ENCODE measurements around the gene SOD1.
"Not testable (repeated sequence)": the region's sequence is repeated elsewhere in the genome, so short reads cannot be mapped to it uniquely, and the experiment has no call there.

SOD1 gene

DNA sequence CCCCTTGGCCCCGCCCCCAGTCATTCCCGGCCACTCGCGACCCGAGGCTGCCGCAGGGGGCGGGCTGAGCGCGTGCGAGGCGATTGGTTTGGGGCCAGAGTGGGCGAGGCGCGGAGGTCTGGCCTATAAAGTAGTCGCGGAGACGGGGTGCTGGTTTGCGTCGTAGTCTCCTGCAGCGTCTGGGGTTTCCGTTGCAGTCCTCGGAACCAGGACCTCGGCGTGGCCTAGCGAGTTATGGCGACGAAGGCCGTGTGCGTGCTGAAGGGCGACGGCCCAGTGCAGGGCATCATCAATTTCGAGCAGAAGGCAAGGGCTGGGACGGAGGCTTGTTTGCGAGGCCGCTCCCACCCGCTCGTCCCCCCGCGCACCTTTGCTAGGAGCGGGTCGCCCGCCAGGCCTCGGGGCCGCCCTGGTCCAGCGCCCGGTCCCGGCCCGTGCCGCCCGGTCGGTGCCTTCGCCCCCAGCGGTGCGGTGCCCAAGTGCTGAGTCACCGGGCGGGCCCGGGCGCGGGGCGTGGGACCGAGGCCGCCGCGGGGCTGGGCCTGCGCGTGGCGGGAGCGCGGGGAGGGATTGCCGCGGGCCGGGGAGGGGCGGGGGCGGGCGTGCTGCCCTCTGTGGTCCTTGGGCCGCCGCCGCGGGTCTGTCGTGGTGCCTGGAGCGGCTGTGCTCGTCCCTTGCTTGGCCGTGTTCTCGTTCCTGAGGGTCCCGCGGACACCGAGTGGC, at the start of gene SOD1:
Gene SOD1, plus strand, starts transcription at position 158 of the 723 bp plus-strand sequence. Its CDS starts 77 bp downstream, at position 235.
- DNase-seq (ENCODE audit: low read depth), result peak; percentile 94

GRCh38 chr21:31611445-31611844, 48.0 kb upstream of the SOD1 start:
- no peak for DNase-seq (ENCODE audit: low read depth)

DNA sequence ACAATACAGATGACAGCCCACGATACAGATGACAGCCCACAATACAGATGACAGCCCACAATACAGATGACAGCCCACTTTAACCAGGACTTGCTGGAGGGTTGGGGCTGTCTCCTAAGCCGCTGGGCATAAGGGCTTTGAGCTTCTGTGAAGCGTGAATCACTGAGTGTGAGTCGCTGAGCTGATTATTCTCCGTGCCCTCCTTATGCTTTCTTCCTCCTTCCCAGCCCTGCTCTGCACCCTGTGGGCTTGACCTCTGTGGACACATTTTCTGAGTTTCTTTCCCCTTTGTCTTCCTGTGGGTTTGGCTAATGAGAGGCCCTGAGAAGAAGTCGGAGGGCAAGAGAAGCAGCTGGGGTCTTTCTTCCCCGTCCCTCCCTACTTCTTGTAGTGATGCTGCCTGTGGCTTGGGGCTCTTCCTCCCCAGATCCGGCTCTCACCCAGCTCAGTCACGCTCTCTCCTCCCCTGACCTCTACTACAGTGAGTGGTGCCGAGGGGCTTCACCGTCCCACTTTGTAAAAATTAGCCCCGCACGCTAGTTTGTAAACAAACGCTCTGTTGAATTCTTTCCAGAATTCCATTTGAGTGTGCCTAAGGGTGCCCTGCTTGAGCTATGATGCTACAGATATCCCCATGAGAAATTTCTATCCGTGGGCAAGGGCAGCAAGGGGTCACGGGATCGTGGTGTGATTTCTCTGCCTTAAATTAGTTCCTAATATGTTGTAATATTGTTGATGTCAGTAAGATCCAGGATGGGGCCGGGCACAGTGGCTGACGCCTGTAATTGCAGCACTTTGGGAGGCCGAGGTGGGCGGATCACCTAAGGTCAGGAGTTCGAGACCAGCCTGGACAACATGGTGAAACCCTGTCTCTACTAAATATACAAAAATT, 46.4 kb upstream of the SOD1 start:
- no peak for DNase-seq (ENCODE audit: low read depth)

- DNase-seq (ENCODE audit: low read depth), result no peak
Measured at GRCh38 chr21:31614705-31615104, 44.8 kb upstream of the SOD1 start.

DNA sequence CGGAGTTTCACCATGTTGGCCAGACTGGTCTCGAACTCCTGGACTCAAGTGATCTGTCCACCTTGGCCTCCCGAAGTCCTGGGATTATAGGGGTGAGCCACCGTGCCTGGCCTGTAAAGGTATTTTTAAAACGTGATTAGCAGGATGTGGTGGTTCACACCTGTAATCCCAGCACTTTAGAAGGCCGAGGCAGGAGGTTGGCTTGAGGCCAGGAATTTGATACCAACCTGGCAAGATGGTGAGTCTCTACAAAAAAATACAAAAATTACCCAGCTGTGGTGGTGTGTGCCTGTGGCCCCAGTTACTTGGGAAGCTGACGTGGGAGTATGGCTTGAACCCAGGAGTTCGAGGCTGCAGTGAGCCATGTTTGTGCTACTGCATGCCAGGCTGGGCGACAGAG, 43.3 kb upstream of the SOD1 start:
- DNase-seq (ENCODE audit: low read depth), result no peak

DNA sequence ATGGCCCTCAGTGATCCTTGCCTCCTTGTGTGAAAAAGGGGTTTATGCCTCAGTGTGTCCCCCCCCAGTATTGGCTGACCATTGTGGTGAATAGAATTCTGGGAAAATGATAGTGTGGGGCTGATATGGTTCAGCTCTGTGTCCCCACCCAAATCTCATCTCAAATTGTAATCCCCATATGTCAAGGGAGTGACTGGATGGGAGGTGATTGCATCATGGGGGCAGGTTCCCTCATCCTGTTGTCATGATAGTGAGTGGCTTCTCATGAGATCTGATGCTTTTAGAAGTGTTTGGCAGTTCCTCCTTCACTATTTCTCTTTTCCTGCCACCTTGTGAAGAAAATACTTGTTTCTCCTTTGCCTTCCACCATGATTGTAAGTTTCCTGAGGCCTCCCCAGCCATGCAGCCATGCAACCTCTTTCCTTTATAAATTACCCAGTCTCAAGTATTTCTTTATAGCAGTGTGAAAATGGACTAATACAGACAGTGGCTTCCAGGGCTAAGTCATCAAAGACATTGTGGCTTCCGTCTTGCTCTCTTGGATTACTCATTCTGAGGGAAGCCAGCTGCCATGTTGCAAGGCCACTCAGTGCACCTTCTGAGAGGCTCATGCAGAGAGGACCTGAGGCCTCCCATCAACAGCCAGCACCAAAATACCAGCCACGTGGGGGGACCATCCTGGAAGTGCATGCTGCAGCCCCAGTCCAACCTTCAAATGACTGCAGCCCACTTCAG, 40.6 kb upstream of the SOD1 start:
- DNase-seq (ENCODE audit: low read depth), result no peak

- no peak for DNase-seq (ENCODE audit: low read depth)
Measured at GRCh38 chr21:31622397-31622796, 37.1 kb upstream of the SOD1 start.

DNA sequence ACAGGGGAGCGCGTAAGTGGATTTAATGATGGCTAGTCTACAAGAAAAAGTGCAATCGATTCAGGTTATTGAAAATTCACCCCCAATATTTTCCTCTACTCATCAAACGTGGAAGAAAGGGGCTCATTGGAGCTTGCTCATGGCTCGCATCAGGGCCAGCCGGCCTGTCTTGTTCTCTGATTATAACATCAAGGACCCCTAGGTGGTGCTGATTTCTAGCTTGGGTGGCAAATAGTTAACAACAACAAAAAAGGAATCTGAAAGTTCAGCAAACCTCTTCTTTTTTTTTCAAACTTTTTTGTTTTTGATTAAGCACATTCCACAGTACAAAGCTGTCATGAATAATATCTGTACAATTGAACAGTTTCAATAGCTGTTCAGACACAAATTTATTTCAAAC, 35.8 kb upstream of the SOD1 start:
- no peak for DNase-seq (ENCODE audit: low read depth)

GRCh38 chr21:31624181-31624580, 35.3 kb upstream of the SOD1 start:
- no peak for DNase-seq (ENCODE audit: low read depth)

GRCh38 chr21:31624961-31625491, 34.5 kb upstream of the SOD1 start:
- DNase-seq (ENCODE audit: low read depth), result no peak

- DNase-seq (ENCODE audit: low read depth), result no peak
Measured at GRCh38 chr21:31629972-31630711, 29.4 kb upstream of the SOD1 start.

GRCh38 chr21:31631881-31632280, 27.6 kb upstream of the SOD1 start:
- DNase-seq (ENCODE audit: low read depth), result not testable (repeated sequence)

DNA sequence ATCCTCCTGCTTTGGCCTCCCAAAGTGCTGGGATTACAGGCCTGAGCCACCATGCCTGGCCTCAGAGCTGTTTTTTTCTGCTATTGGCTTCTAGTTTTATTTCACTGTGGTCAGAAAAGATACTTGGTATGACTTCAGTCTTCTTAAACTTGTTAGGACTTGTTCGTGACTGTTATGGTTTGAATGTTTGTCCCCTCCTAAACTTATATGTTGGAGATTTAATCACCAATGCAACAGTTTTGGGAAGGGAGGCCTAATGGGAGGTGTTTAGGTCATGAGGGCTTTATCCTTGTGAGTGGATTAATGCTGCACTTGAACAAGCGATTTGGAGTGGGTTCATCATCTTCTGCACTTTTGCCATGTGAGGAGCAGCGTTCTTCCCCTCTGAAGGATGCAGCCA, 24.5 kb upstream of the SOD1 start:
- no peak for DNase-seq (ENCODE audit: low read depth)

DNA sequence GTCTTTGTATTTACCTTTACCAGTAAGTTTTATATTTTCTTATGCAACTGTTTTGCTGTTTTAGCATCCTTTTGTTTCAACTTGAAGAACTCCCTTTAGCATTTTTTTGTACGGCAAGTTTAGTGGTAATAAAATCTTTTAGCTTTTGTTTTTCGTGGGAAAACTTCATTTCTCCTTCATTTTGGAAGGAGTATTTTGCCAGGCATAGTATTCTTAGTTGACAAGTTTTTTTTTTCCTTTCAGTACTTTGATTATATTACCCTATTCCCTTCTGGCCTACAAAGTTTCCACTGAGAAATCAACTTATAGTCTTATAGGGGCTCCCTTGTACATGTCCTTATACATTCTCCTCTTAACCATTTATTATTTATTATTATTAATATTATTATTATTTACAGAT, 22.6 kb upstream of the SOD1 start:
- DNase-seq (ENCODE audit: low read depth), result no peak

GRCh38 chr21:31641416-31641922, 18.0 kb upstream of the SOD1 start:
- no peak for DNase-seq (ENCODE audit: low read depth)

- no peak for DNase-seq (ENCODE audit: low read depth)
Measured at GRCh38 chr21:31644643-31645042, 14.8 kb upstream of the SOD1 start.

- DNase-seq (ENCODE audit: low read depth), result no peak
Measured at GRCh38 chr21:31647650-31648049, 11.8 kb upstream of the SOD1 start.

- DNase-seq (ENCODE audit: low read depth), result no peak
Measured at GRCh38 chr21:31650930-31651329, 8.6 kb upstream of the SOD1 start.

DNA sequence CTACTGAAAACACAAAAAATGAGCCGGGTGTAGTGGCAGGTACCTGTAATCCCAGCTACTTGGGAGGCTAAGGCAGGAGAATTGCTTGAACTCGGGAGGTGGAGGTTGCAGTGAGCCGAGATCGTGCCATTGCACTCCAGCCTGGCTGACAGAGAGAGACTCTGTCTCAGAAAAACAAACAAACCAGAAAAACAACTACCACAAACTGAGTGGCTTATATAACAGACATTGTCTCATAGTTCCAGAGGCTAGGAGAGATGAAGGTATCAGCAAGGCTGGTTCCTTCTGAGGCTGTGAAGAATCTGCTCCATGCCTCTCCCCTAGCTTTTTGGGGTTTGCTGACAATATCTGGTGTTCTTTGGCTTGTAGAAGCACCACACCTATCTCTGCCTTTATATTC, 8.0 kb upstream of the SOD1 start:
- DNase-seq (ENCODE audit: low read depth), result not testable (repeated sequence)

- no peak for DNase-seq (ENCODE audit: low read depth)
Measured at GRCh38 chr21:31654340-31654739, 5.2 kb upstream of the SOD1 start.

DNA sequence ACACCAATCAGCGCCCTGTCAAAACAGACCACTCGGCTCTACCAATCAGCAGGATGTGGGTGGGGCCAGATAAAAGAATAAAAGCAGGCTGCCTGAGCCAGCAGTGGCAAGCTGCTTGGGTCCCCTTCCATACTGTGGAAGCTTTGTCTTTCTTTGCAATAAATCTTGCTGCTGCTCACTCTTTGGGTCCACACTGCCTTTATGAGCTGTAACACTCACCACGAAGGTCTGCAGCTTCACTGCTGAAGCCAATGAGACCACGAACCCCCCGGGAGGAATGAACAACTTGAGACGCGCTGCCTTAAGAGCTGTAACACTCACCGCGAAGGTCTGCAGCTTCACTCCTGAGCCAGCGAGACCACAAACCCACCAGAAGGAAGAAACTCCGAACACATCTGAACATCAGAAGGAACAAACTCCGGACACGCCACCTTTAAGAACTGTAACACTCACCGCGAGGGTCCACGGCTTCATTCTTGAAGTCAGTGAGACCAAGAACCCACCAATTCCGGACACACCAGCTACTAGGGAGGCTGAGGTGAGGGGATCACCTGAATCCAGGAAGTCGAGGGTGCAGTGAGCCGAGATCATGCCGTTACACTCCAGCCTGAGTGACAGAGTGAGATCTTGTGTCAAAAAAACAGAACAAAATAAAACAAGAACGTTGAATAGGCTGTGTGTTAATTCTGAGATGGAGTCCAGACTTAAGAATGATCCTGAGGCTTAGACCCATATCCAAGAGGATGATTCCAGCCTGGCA, 4.5 kb upstream of the SOD1 start:
- not testable (repeated sequence) for DNase-seq (ENCODE audit: low read depth)

All from activated gamma-delta T cell treated with anti-CD3 and anti-CD28 coated beads, Interleukin-2, amount 50 U/mL, for 16 hours (primary cell).